Measurements from ENCODE around the gene HOXC12.

HOXC12 gene

GRCh38 chr12:53954694-53955035, at the start of gene HOXC12:
TSS of gene HOXC12 (plus strand) at chr12:53954903. CDS start at chr12:53954930, 27 bp downstream.
- FAIRE-seq = no peak
- no peak for DNase-seq (ENCODE audit: insufficient read length, low spot score)

GRCh38 chr12:53907103-53907502, 47.6 kb upstream of the HOXC12 start:
- FAIRE-seq (no peak), DNase-seq (ENCODE audit: insufficient read length, low spot score) (no peak)

- DNase-seq (ENCODE audit: insufficient read length, low spot score) (no peak), FAIRE-seq (no peak)
Observed at GRCh38 chr12:53916788-53917655, 37.7 kb upstream of the HOXC12 start.

GRCh38 chr12:53924521-53925405, 29.9 kb upstream of the HOXC12 start:
- FAIRE-seq = no peak
- DNase-seq (ENCODE audit: insufficient read length, low spot score) = no peak

- FAIRE-seq = no peak
- no peak for DNase-seq (ENCODE audit: insufficient read length, low spot score)
Observed at GRCh38 chr12:53927220-53928029, 27.3 kb upstream of the HOXC12 start.

GRCh38 chr12:53928054-53928835, 26.5 kb upstream of the HOXC12 start:
- DNase-seq (ENCODE audit: insufficient read length, low spot score) (no peak), FAIRE-seq (no peak)

GRCh38 chr12:53929527-53929926, 25.2 kb upstream of the HOXC12 start:
- no peak for DNase-seq (ENCODE audit: insufficient read length, low spot score)
- no peak for FAIRE-seq

- FAIRE-seq (no peak), DNase-seq (ENCODE audit: insufficient read length, low spot score) (no peak)
Observed at GRCh38 chr12:53930591-53931255, 24.0 kb upstream of the HOXC12 start.

GRCh38 chr12:53931844-53932581, 22.7 kb upstream of the HOXC12 start:
- no peak for FAIRE-seq
- no peak for DNase-seq (ENCODE audit: insufficient read length, low spot score)

- no peak for FAIRE-seq
- DNase-seq (ENCODE audit: insufficient read length, low spot score) = no peak
Observed at GRCh38 chr12:53932915-53933314, 21.8 kb upstream of the HOXC12 start.

- FAIRE-seq (no peak), DNase-seq (ENCODE audit: insufficient read length, low spot score) (no peak)
Observed at GRCh38 chr12:53935383-53936341, 19.0 kb upstream of the HOXC12 start.

- no peak for DNase-seq (ENCODE audit: insufficient read length, low spot score)
- no peak for FAIRE-seq
Observed at GRCh38 chr12:53937099-53937498, 17.6 kb upstream of the HOXC12 start.

GRCh38 chr12:53937596-53938325, 16.9 kb upstream of the HOXC12 start:
- no peak for DNase-seq (ENCODE audit: insufficient read length, low spot score)
- no peak for FAIRE-seq

GRCh38 chr12:53938326-53939140, 16.2 kb upstream of the HOXC12 start, which contains the start of gene HOXC13:
TSS of gene HOXC13 (plus strand) at chr12:53938831. CDS start at chr12:53938907, 76 bp downstream.
- FAIRE-seq = peak; percentile 38
- DNase-seq (ENCODE audit: insufficient read length, low spot score) = peak; percentile 87

- no peak for DNase-seq (ENCODE audit: insufficient read length, low spot score)
Observed at GRCh38 chr12:53939141-53940108, 15.3 kb upstream of the HOXC12 start.

More at GRCh38 chr12:53939141-53940108, 15.3 kb upstream of the HOXC12 start:
- FAIRE-seq = no peak

All from HTR-8/SVneo (cell line).